Stimulated activated CD8-positive, alpha-beta memory T cell treated with anti-CD3 and anti-CD28 coated beads, Interleukin-12 subunit alpha, Interleukin-12 subunit beta, amount 100 ng/mL, for 1 hour (primary cell): ENCODE data around the gene TMEM217.

Experiments
- DNase-seq: peaks from one replicate; pipeline ENCODE4 v3.0.0-alpha.2; 2020; ENCODE audit warnings: low read depth

Gene TMEM217

DNA sequence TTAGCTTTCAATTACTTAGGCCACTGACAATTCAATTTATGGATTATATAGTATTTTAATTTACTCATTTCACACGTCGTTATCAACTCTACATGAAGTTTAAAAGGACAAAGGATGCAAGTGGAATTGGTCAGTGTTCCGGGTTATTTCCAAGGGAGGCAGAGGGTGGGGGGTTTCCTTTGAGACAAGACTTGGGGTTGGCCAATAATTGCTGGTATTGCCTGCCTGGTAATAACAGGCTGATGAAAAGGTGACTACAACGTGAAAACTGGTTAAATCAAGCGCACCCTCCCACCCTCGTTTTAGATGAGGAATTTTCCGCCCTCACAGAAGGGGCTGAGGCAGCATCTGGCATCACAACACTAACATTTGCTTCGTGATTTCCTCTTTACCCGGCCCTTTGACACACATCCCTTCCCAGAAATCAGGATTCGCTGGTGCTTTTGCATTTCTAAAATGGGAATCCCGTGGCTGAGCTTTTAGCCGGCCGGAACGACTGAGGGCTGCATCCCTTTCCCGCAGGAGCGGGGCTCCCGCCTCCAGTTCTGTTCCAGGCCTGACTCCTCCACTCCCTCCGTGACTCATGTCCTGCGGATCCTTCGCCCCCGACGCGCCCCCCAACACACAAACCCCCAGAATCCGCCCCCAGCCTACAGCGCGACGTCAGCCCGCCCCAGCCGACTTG lies 89.0 kb downstream of the TMEM217 start:
- DNase-seq = no peak

DNA sequence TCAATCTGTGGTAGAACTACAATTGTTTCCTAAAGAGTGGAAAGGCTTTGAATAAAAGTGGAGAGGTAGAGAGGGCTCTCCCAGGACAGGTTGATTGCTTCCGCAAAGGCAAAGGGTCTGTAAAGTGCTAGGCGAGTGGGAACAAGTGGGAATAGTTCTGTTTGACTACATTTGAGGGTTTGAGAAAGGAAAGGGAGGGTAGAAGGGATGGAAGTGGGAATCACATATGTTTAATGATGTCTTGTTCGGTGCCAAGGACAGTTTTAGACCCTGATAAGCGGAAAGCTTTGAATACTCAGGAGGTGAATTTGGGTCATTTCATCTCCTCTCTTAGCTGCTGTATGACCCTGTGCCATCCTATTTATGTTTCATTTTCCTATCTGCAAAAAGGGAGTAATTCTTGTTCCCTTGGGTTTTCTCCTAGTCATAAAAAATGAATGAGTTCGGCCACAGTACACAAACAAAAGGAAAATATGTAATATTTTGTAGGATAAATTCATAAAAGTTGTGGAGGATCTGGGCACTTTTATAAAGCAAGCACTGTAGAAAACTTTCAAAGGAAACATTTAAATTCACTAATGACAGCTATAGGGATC lies 89.7 kb downstream of the TMEM217 start:
- no peak for DNase-seq

DNA sequence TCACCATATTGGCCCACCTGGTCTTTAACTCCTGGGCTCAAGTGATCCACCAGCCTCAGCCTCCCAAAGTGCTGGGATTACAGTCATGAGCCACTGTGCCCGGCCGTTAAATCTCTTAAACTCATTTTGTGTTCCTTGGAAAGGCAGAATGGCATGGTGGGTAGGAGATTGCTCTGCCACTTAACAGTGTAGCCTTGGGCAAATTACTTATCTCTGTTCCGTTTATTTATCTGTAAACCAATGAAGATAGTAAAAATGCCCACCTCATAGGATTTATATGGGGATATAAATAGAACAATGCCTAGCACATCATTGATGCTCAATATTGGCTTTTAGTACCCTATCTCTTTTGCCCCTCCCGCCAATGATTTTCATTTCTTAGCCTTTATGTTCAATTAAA lies 95.2 kb downstream of the TMEM217 start:
- DNase-seq = no peak
